CD4-positive, CD25-positive, alpha-beta regulatory T cell (primary cell): Measurements from ENCODE around the gene DDA1. TPM values are rescaled to one million over a fixed set of nuclear protein-coding genes. Genes with fewer than 3 reads are reported as not detected.

ENCODE experiments used
- ATAC-seq, 2 donors: fragments of 150-1000 bp; cut with Tn5 transposase; one replicate each; pipeline ENCODE4 v1.10.0; 2021; ENCODE audit warnings: low read depth in 2 of 2, moderate number of reproducible peaks in 2 of 2, moderate library complexity in 1 of 2
- DNase-seq, 3 donors: peaks; one replicate each; pipeline versions ENCODE4 v3.0.0 to v3.0.0-alpha.2; 2012 to 2022; ENCODE audit warnings: mixed read lengths in 1 of 3
- H3K27ac ChIP-seq: one replicate; pipeline ENCODE4 v1.7.0; 2013; ENCODE audit warnings: mild to moderate bottlenecking, low read length; ENCODE audit not compliant: insufficient read depth, poor library complexity, severe bottlenecking
- H3K27me3 ChIP-seq: one replicate; pipeline ENCODE4 v1.7.0; 2013; ENCODE audit warnings: low read length; ENCODE audit not compliant: control insufficient read depth, insufficient read depth
- H3K36me3 ChIP-seq: one replicate; pipeline ENCODE4 v1.7.0; 2013; ENCODE audit warnings: mild to moderate bottlenecking, low read length, moderate library complexity; ENCODE audit not compliant: control insufficient read depth, insufficient read depth
- H3K4me1 ChIP-seq: 2 replicates; pipeline ENCODE4 v1.7.0; 2013; ENCODE audit warnings: mild to moderate bottlenecking, low read length; ENCODE audit not compliant: insufficient read depth, control insufficient read depth, poor library complexity, severe bottlenecking
- H3K4me3 ChIP-seq: one replicate; pipeline ENCODE4 v1.7.0; 2013; ENCODE audit warnings: low read depth, mild to moderate bottlenecking, low read length, moderate library complexity
- H3K9me3 ChIP-seq, 2 experiments: 1 replicate in 1 of 2; 2 replicates in 1 of 2; pipeline ENCODE4 v1.7.0; 2013; ENCODE audit warnings: low read length in 2 of 2, mild to moderate bottlenecking in 1 of 2, moderate library complexity in 1 of 2; ENCODE audit not compliant: control insufficient read depth in 2 of 2
- H3K27ac Mint-ChIP-seq, 3 donors: one replicate each; pipeline ENCODE4 v1.8.0; 2020 to 2022; ENCODE audit warnings: mild to moderate bottlenecking in 3 of 3, mixed read lengths in 3 of 3, moderate library complexity in 2 of 3
- H3K27me3 Mint-ChIP-seq: one replicate; pipeline ENCODE4 v1.8.0; 2022; ENCODE audit warnings: mild to moderate bottlenecking, mixed read lengths
- H3K36me3 Mint-ChIP-seq: one replicate; pipeline ENCODE4 v1.8.0; 2020; ENCODE audit warnings: mixed read lengths
- H3K4me1 Mint-ChIP-seq, 4 donors: one replicate each; pipeline ENCODE4 v1.8.0; 2020 to 2022; ENCODE audit warnings: mixed read lengths in 4 of 4, mild to moderate bottlenecking in 1 of 4
- H3K4me3 Mint-ChIP-seq, 4 donors: one replicate each; pipeline ENCODE4 v1.8.0; 2020 to 2022; ENCODE audit warnings: mild to moderate bottlenecking in 4 of 4, mixed read lengths in 4 of 4, moderate library complexity in 3 of 4
- H3K9me3 Mint-ChIP-seq, 7 donors: one replicate each; pipeline ENCODE4 v1.8.0; 2020 to 2022; ENCODE audit warnings: mixed read lengths in 7 of 7, mild to moderate bottlenecking in 3 of 7, moderate library complexity in 2 of 7
- polyA plus RNA-seq, 4 donors: library from polyadenylated mRNA; unstranded; fragments of 300-500 nt; fragmentation: Illumina TruSeq; gene quantifications; one replicate each; pipeline ENCODE4 v1.2.3, GENCODE V29; 2021
- total RNA-seq: library from RNA; stranded (reverse); gene quantifications from one replicate; pipeline ENCODE4 v1.2.3, GENCODE V29; 2022

DDA1 gene
- total and polyA plus RNA-seq, 5 donors from 2014 or later: 26.7 to 43.8 (median 33.3) TPM

GRCh38 chr19:17321655-17322489, 12.5 kb downstream of the DDA1 start:
- H3K36me3 Mint-ChIP-seq: peaks cover 5% of the 10 kb centered on the region
- Histone ChIP-seq H3K36me3 (peaks cover 19% of the 10 kb centered on the region), H3K27ac (no peak overlapping the region), H3K4me1 (peaks cover 6% of the 10 kb centered on the region), H3K27me3 (no peaks in the 10 kb centered on the region), H3K9me3 (no peaks in the 10 kb centered on the region), H3K4me3 (no peak overlapping the region)
- DNase-seq (no peak), ATAC-seq (no peak)
- H3K9me3 Mint-ChIP-seq: no peaks in the 10 kb centered on the region
- H3K27ac Mint-ChIP-seq: peak overlapping the region in 2 of 3 donors; percentile 26 to 73
- peak overlapping the region in 2 of 4 donors; percentile 38 to 82 for H3K4me3 Mint-ChIP-seq
- peaks cover 0 to 9% (median 5%) of the 10 kb centered on the region in 4 donors for H3K4me1 Mint-ChIP-seq
- no peaks in the 10 kb centered on the region for H3K27me3 Mint-ChIP-seq

- no peak overlapping the region for H3K4me3 ChIP-seq
- DNase-seq (no peak), ATAC-seq (no peak)
- H3K4me1 ChIP-seq: peaks cover 8% of the 10 kb centered on the region
- H3K9me3 ChIP-seq: no peaks in the 10 kb centered on the region
- Mint-ChIP-seq H3K36me3 (peaks cover 5% of the 10 kb centered on the region), H3K4me1 (peaks cover 0 to 11% (median 5%) of the 10 kb centered on the region in 4 donors), H3K9me3 (no peaks in the 10 kb centered on the region), H3K27me3 (no peaks in the 10 kb centered on the region), H3K4me3 (peak overlapping the region in 2 of 4 donors; percentile 26 to 27), H3K27ac (peak overlapping the region in 2 of 3 donors; percentile 63 to 73)
- no peaks in the 10 kb centered on the region for H3K27me3 ChIP-seq
- H3K27ac ChIP-seq: no peak overlapping the region
- peaks cover 19% of the 10 kb centered on the region for H3K36me3 ChIP-seq
Measured at GRCh38 chr19:17322854-17323253, 13.5 kb downstream of the DDA1 start.

- peaks cover 13% of the 10 kb centered on the region for H3K4me1 ChIP-seq
- peaks cover 0 to 11% (median 5%) of the 10 kb centered on the region in 4 donors for H3K4me1 Mint-ChIP-seq
- no peaks in the 10 kb centered on the region for H3K9me3 ChIP-seq
- peak overlapping the region in 1 of 4 donors; percentile 26 for H3K4me3 Mint-ChIP-seq
- no peaks in the 10 kb centered on the region for H3K27me3 ChIP-seq
- H3K36me3 Mint-ChIP-seq: peaks cover 5% of the 10 kb centered on the region
- peaks cover 19% of the 10 kb centered on the region for H3K36me3 ChIP-seq
- H3K27me3 Mint-ChIP-seq: no peaks in the 10 kb centered on the region
- ATAC-seq (no peak), DNase-seq (no peak)
- no peak overlapping the region for H3K4me3 ChIP-seq
- no peak overlapping the region for H3K27ac Mint-ChIP-seq
- no peaks in the 10 kb centered on the region for H3K9me3 Mint-ChIP-seq
- no peak overlapping the region for H3K27ac ChIP-seq
Measured at GRCh38 chr19:17323300-17323963, 14.1 kb downstream of the DDA1 start.

- DNase-seq (peak in 1 of 3 donors; percentile 45), ATAC-seq (peak in 1 of 2 donors; percentile 34)
- Mint-ChIP-seq H3K4me1 (peaks cover 0 to 11% (median 5%) of the 10 kb centered on the region in 4 donors), H3K9me3 (no peaks in the 10 kb centered on the region), H3K36me3 (peaks cover 5% of the 10 kb centered on the region), H3K27me3 (no peaks in the 10 kb centered on the region), H3K27ac (no peak overlapping the region), H3K4me3 (no peak overlapping the region)
- H3K9me3 ChIP-seq: no peaks in the 10 kb centered on the region
- no peak overlapping the region for H3K4me3 ChIP-seq
- H3K36me3 ChIP-seq: peaks cover 15% of the 10 kb centered on the region
- no peak overlapping the region for H3K27ac ChIP-seq
- peaks cover 17% of the 10 kb centered on the region for H3K4me1 ChIP-seq
- H3K27me3 ChIP-seq: no peaks in the 10 kb centered on the region
Measured at GRCh38 chr19:17323964-17324332, 14.6 kb downstream of the DDA1 start.

- H3K4me1 Mint-ChIP-seq: peaks cover 0 to 11% (median 5%) of the 10 kb centered on the region in 4 donors
- no peaks in the 10 kb centered on the region for H3K9me3 Mint-ChIP-seq
Measured at GRCh38 chr19:17324357-17325114, 15.2 kb downstream of the DDA1 start.

GRCh38 chr19:17325133-17325532, 15.8 kb downstream of the DDA1 start:
- Histone ChIP-seq H3K9me3 (no peaks in the 10 kb centered on the region), H3K27ac (no peak overlapping the region), H3K4me3 (no peak overlapping the region), H3K36me3 (peaks cover 8% of the 10 kb centered on the region), H3K4me1 (peaks cover 26% of the 10 kb centered on the region), H3K27me3 (no peaks in the 10 kb centered on the region)
- Mint-ChIP-seq H3K27ac (no peak overlapping the region), H3K4me1 (peaks cover 0 to 11% (median 5%) of the 10 kb centered on the region in 4 donors), H3K9me3 (no peaks in the 10 kb centered on the region), H3K27me3 (no peaks in the 10 kb centered on the region), H3K36me3 (peaks cover 5% of the 10 kb centered on the region), H3K4me3 (peak overlapping the region in 2 of 4 donors; percentile 32 to 58)
- no peak for DNase-seq
- ATAC-seq: no peak

More at GRCh38 chr19:17324357-17325114, 15.2 kb downstream of the DDA1 start:
- DNase-seq (no peak), ATAC-seq (no peak)
- peaks cover 11% of the 10 kb centered on the region for H3K36me3 ChIP-seq
- H3K9me3 ChIP-seq: no peaks in the 10 kb centered on the region
- H3K27ac Mint-ChIP-seq: no peak overlapping the region
- no peak overlapping the region for H3K4me3 ChIP-seq
- H3K27me3 Mint-ChIP-seq: no peaks in the 10 kb centered on the region
- H3K4me3 Mint-ChIP-seq: peak overlapping the region in 1 of 4 donors; percentile 1
- H3K36me3 Mint-ChIP-seq: peaks cover 5% of the 10 kb centered on the region
- no peaks in the 10 kb centered on the region for H3K27me3 ChIP-seq
- H3K27ac ChIP-seq: no peak overlapping the region
- peaks cover 23% of the 10 kb centered on the region for H3K4me1 ChIP-seq

GRCh38 chr19:17325881-17326594, 16.7 kb downstream of the DDA1 start:
- DNase-seq (no peak), ATAC-seq (no peak)
- Histone ChIP-seq H3K4me1 (peaks cover 26% of the 10 kb centered on the region), H3K36me3 (no peaks in the 10 kb centered on the region), H3K4me3 (no peak overlapping the region), H3K27me3 (no peaks in the 10 kb centered on the region), H3K9me3 (no peaks in the 10 kb centered on the region), H3K27ac (no peak overlapping the region)
- H3K9me3 Mint-ChIP-seq: no peaks in the 10 kb centered on the region
- H3K27me3 Mint-ChIP-seq: peaks cover 6% of the 10 kb centered on the region
- no peak overlapping the region for H3K27ac Mint-ChIP-seq
- peak overlapping the region in 3 of 4 donors; percentile 9 to 73 (median 68) for H3K4me3 Mint-ChIP-seq
- H3K36me3 Mint-ChIP-seq: peaks cover 5% of the 10 kb centered on the region
- peaks cover 0 to 18% (median 5%) of the 10 kb centered on the region in 4 donors for H3K4me1 Mint-ChIP-seq
